Neural progenitor cell (in vitro differentiated cells): ENCODE measurements around the gene HNRNPL.

ENCODE experiments used
- EZH2 ChIP-seq: fragments of 200-600 bp; sonication (generic); IDR thresholded peaks from 2 replicates; pipeline ENCODE4 v1.6.1; 2017; ENCODE audit warnings: antibody characterized with exemption, mild to moderate bottlenecking, moderate library complexity
- EZH2phosphoT487 ChIP-seq: fragments of 200-600 bp; sonication (generic); IDR thresholded peaks from 2 replicates; pipeline ENCODE4 v1.6.1; 2017; ENCODE audit warnings: antibody characterized with exemption
- TF ChIP-seq, protein P1 (sequence below): fragments of 200-600 bp; sonication (generic); IDR thresholded peaks from 2 replicates; pipeline ENCODE4 v1.5.1; 2017; ENCODE audit warnings: antibody characterized with exemption, mild to moderate bottlenecking

GRCh38 chr19:38850976-38851621 is 1.3 kb upstream of the HNRNPL start:
- TF ChIP-seq, protein P1, sequence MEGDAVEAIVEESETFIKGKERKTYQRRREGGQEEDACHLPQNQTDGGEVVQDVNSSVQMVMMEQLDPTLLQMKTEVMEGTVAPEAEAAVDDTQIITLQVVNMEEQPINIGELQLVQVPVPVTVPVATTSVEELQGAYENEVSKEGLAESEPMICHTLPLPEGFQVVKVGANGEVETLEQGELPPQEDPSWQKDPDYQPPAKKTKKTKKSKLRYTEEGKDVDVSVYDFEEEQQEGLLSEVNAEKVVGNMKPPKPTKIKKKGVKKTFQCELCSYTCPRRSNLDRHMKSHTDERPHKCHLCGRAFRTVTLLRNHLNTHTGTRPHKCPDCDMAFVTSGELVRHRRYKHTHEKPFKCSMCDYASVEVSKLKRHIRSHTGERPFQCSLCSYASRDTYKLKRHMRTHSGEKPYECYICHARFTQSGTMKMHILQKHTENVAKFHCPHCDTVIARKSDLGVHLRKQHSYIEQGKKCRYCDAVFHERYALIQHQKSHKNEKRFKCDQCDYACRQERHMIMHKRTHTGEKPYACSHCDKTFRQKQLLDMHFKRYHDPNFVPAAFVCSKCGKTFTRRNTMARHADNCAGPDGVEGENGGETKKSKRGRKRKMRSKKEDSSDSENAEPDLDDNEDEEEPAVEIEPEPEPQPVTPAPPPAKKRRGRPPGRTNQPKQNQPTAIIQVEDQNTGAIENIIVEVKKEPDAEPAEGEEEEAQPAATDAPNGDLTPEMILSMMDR: no peak
- TF ChIP-seq EZH2 (no peak), EZH2phosphoT487 (no peak)
